Gastrocnemius medialis (tissue), 4 donors: ENCODE results near the gene RNF41. TPM values are rescaled to one million over a fixed set of nuclear protein-coding genes. Genes with fewer than 3 reads are reported as not detected.

ENCODE experiments used
- ATAC-seq, 2 donors: fragments of 150-250 bp; one replicate each; pipeline ENCODE4 v1.9.1; 2016
- DNase-seq, 2 donors: peaks; one replicate each; pipeline ENCODE4 v3.0.0-alpha.2; 2019
- H3K27ac ChIP-seq, 4 donors: fragments of 200-600 bp; sonication (generic); 1 replicate in 1 of 4; 2 replicates in 3 of 4; pipeline ENCODE4 v1.5.1; 2016 to 2018; ENCODE audit warnings: mild to moderate bottlenecking in 2 of 4, moderate library complexity in 1 of 4
- H3K27me3 ChIP-seq, 3 donors: fragments of 200-600 bp; sonication (generic) in 2 of 3; 1 replicate in 1 of 3; 2 replicates in 2 of 3; pipeline versions ENCODE4 v1.5.1 to v1.6.0; 2016 to 2019; ENCODE audit warnings: mild to moderate bottlenecking in 1 of 3, moderate library complexity in 1 of 3
- H3K36me3 ChIP-seq, 2 donors: fragments of 200-600 bp; sonication (generic) in 1 of 2; one replicate each; pipeline ENCODE4 v1.5.1; 2017 to 2018
- H3K4me1 ChIP-seq, 2 donors: fragments of 200-600 bp; sonication (generic) in 1 of 2; one replicate each; pipeline ENCODE4 v1.5.1; 2016 to 2017; ENCODE audit warnings: mild to moderate bottlenecking in 2 of 2
- H3K4me3 ChIP-seq, 4 donors: fragments of 200-600 bp; sonication (generic) in 3 of 4; 1 replicate in 1 of 4; 2 replicates in 3 of 4; pipeline ENCODE4 v1.5.1; 2016 to 2019; ENCODE audit warnings: mild to moderate bottlenecking in 2 of 4
- H3K9me3 ChIP-seq, 3 donors: fragments of 200-600 bp; sonication (generic) in 2 of 3; 1 replicate in 1 of 3; 2 replicates in 2 of 3; pipeline ENCODE4 v1.5.1; 2016 to 2019
- POLR2A ChIP-seq, 2 donors: fragments of 450-650 bp; IDR thresholded peaks; one replicate each; pipeline ENCODE4 v1.6.1; 2017; ENCODE audit warnings: antibody characterized with exemption in 2 of 2, mild to moderate bottlenecking in 2 of 2, moderate library complexity in 2 of 2
- in situ Hi-C, 4 donors: fragments of 200-750 bp; cut with MboI; loops; one replicate each; pipeline versions ENCODE4 v1.15.0 to v1.8.0; 2017; ENCODE audit warnings: low sequenced_read_pairs in 4 of 4
- intact Hi-C: fragments of 100-400 bp; cut with DNase I; formaldehyde crosslinking; loops from one replicate; pipeline ENCODE4 v1.15.1; 2023; ENCODE audit warnings: low total_unique reads
- total RNA-seq, 4 donors: library from RNA; depleted of rRNA; stranded (reverse); fragments of >200 nt; gene quantifications; one replicate each; pipeline versions ENCODE4 v1.1.0 to v1.2.3, GENCODE V29; 2016
- TF ChIP-seq, protein P1 (sequence below), 5 experiments: fragments of 450-650 bp in 3 of 5; fragments of 200-600 bp in 2 of 5; sonication (generic) in 2 of 5; IDR thresholded peaks in 4 of 5; conservative IDR thresholded peaks in 1 of 5; 1 replicate in 4 of 5; 2 replicates in 1 of 5; pipeline ENCODE4 v1.5.1; 2016 to 2019; ENCODE audit warnings: antibody characterized with exemption in 5 of 5, mild to moderate bottlenecking in 3 of 5, moderate library complexity in 3 of 5

RNF41 gene
- total RNA-seq, 4 donors from 2014 or later = 46.5 to 58.9 (median 54.8) TPM

- TF ChIP-seq POLR2A (IDR thresholded peaks at IDR 0.05) = no peak
- TF ChIP-seq, protein P1, sequence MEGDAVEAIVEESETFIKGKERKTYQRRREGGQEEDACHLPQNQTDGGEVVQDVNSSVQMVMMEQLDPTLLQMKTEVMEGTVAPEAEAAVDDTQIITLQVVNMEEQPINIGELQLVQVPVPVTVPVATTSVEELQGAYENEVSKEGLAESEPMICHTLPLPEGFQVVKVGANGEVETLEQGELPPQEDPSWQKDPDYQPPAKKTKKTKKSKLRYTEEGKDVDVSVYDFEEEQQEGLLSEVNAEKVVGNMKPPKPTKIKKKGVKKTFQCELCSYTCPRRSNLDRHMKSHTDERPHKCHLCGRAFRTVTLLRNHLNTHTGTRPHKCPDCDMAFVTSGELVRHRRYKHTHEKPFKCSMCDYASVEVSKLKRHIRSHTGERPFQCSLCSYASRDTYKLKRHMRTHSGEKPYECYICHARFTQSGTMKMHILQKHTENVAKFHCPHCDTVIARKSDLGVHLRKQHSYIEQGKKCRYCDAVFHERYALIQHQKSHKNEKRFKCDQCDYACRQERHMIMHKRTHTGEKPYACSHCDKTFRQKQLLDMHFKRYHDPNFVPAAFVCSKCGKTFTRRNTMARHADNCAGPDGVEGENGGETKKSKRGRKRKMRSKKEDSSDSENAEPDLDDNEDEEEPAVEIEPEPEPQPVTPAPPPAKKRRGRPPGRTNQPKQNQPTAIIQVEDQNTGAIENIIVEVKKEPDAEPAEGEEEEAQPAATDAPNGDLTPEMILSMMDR (IDR thresholded peaks at IDR 0.05 in 4 of 5, conservative IDR thresholded peaks at IDR 0.05 in 1 of 5) = no peak
- no peaks in the 10 kb centered on the region for H3K9me3 ChIP-seq
- H3K36me3 ChIP-seq = peaks cover 2 to 29% of the 10 kb centered on the region in 2 donors
- H3K27me3 ChIP-seq = no peaks in the 10 kb centered on the region
- in situ Hi-C loops (loop anchor here in 3 of 4 donors (5.0 to 25.0 kb wide), 3 partner anchors 61 to 274 kb away; partner anchors contain the start of genes ESYT1 (in 3 of the 3), MIP (in 1 of the 3) and SPRYD4 (in 1 of the 3)), intact Hi-C loops (loop anchor here (2.0 kb wide), 1 partner anchor 29 kb away; the partner anchor contains the start of gene MYL6)
- DNase-seq (no peak), ATAC-seq (no peak)
- peak overlapping the region; percentile 76 to 90 (median 82) for H3K4me3 ChIP-seq
- peaks cover 16 to 28% of the 10 kb centered on the region in 2 donors for H3K4me1 ChIP-seq
- H3K27ac ChIP-seq = peak overlapping the region; percentile 89 to 94 (median 94)
These were observed 33.5 kb downstream of the RNF41 start for GRCh38 chr12:56188131-56188777.

GRCh38 chr12:56186957-56187356, 34.8 kb downstream of the RNF41 start:
- intact Hi-C loops = no loop called here
- DNase-seq (no peak), ATAC-seq (no peak)
- Histone ChIP-seq H3K27me3 (no peaks in the 10 kb centered on the region), H3K36me3 (peaks cover 2 to 41% of the 10 kb centered on the region in 2 donors), H3K4me1 (peaks cover 16 to 28% of the 10 kb centered on the region in 2 donors), H3K9me3 (no peaks in the 10 kb centered on the region), H3K27ac (no peak overlapping the region), H3K4me3 (no peak overlapping the region)
- in situ Hi-C loops = loop anchor here in 3 of 4 donors (5.0 to 25.0 kb wide), 3 partner anchors 60 to 275 kb away; partner anchors contain the start of genes ESYT1 (in 3 of the 3), MIP (in 1 of the 3) and SPRYD4 (in 1 of the 3)
- no peak for TF ChIP-seq POLR2A (IDR thresholded peaks at IDR 0.05)

DNA sequence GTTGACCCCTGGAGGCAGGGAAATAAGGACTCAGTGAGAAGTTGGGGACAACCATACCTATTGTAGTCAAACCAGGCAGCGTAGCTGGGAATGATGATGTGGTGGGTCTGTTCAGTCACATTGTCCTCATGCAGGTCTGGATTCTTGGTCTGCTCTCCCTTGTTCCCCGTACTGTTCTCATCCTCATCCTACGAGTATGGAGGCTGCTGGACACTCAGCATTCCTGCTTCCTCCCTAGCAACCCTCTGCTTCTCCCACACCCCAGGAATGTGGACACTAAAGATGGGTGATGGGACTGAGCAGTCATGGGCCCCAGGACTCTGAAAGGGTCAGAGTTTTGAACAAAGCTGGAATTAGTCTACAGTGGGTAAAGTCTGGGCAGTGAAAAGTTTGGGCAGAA, 43.4 kb downstream of the RNF41 start:
- no peak for TF ChIP-seq POLR2A (IDR thresholded peaks at IDR 0.05)
- TF ChIP-seq, protein P1 (IDR thresholded peaks at IDR 0.05 in 4 of 5, conservative IDR thresholded peaks at IDR 0.05 in 1 of 5) = no peak
- ATAC-seq (no peak), DNase-seq (no peak)
- H3K36me3 ChIP-seq = peaks cover 3 to 98% of the 10 kb centered on the region in 2 donors
- no peaks in the 10 kb centered on the region for H3K9me3 ChIP-seq
- intact Hi-C loops (no loop called here), in situ Hi-C loops (loop anchor here in 1 of 4 donors (25.0 kb wide), 1 partner anchor 284 kb away; the partner anchor contains the start of genes MIP and SPRYD4)
- H3K27ac ChIP-seq = no peak overlapping the region
- H3K4me1 ChIP-seq = no peaks in the 10 kb centered on the region
- no peaks in the 10 kb centered on the region for H3K27me3 ChIP-seq
- no peak overlapping the region for H3K4me3 ChIP-seq

DNA sequence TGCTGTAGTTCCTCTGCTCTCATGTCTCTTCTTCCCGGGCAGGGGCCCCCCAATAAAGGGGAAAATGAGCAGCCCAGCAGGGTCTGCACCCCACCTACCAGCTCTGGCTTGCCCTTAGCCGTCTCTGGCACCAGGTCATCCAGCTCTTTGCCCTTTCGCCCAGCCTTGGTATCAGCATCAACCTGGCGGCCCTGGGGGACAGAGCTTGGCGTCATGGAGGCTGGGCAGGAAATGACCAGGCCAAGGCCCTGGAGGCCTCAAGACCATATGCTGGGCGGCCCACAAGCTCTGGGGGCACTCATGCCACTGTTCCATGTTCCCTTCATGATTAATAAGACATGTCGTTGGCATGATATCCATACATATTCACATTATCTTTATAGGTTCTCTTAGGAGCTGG, 48.9 kb downstream of the RNF41 start:
- no peak for ATAC-seq
- Histone ChIP-seq H3K9me3 (no peaks in the 10 kb centered on the region), H3K27me3 (no peaks in the 10 kb centered on the region), H3K36me3 (peaks cover 9 to 99% of the 10 kb centered on the region in 2 donors), H3K4me1 (no peaks in the 10 kb centered on the region), H3K4me3 (no peak overlapping the region), H3K27ac (no peak overlapping the region)
- TF ChIP-seq POLR2A (IDR thresholded peaks at IDR 0.05) = no peak
- TF ChIP-seq, protein P1 (IDR thresholded peaks at IDR 0.05 in 4 of 5, conservative IDR thresholded peaks at IDR 0.05 in 1 of 5) = no peak
- in situ Hi-C loops (no loop called here), intact Hi-C loops (no loop called here)
- no peak for DNase-seq

DNA sequence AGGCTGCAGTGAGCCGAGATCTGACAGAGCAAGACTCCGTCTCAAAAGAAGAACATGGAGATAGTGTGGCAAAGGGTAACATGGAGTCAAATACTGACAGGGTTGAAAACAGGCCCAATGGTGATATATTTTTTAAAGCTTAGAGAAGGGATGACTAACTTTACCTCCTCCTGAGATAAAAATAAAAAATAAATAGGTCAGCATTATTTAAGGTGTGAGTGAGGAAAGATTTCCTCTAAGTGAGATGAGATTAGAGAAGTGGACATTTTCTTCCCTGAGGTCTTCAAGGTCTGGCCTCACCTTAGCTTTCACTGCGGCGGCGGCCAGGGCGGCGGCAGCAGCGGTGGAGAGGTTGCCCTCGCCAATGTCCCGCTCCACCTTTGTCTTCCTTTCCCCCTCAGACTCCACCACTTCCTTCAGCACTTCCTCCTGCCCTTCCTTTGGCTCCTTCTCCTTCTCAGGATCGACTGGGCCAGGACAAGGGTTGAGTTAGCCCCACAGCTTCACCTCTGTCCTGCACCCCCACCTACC, 52.4 kb downstream of the RNF41 start:
- H3K36me3 ChIP-seq = peaks cover 6 to 100% of the 10 kb centered on the region in 2 donors
- no peak overlapping the region for H3K4me3 ChIP-seq
- DNase-seq = no peak
- TF ChIP-seq POLR2A (IDR thresholded peaks at IDR 0.05) = no peak
- TF ChIP-seq, protein P1 (IDR thresholded peaks at IDR 0.05 in 4 of 5, conservative IDR thresholded peaks at IDR 0.05 in 1 of 5) = no peak
- no peaks in the 10 kb centered on the region for H3K27me3 ChIP-seq
- H3K9me3 ChIP-seq = no peaks in the 10 kb centered on the region
- in situ Hi-C loops = no loop called here
- no peak overlapping the region for H3K27ac ChIP-seq
- no peak for ATAC-seq
- no peaks in the 10 kb centered on the region for H3K4me1 ChIP-seq
- intact Hi-C loops = no loop called here
